K562 (cell line): ENCODE results near the gene ACSF3. TPM values are rescaled to one million over a fixed set of nuclear protein-coding genes. Genes with fewer than 3 reads are reported as not detected.

ENCODE experiments used
- ATAC-seq: fragments of 200-7000 bp; cut with Tn5 transposase; 3 replicates; pipeline ENCODE4 v1.9.1; 2020; ENCODE audit warnings: moderate library complexity
- BruUV-seq: library from RNA; stranded (reverse); fragments of 400-500 nt; replicated peaks from 2 replicates; lab custom pipeline; 2021; lab: Mats Ljungman, UMichigan
- CTCF ChIA-PET: fragments of 300-600 bp; formaldehyde crosslinking; extraction: SDS; loops from one replicate; lab custom pipeline; 2021; ENCODE audit warnings: low intra/inter-chr PET ratio; lab: Yijun Ruan, JAX
- POLR2A ChIA-PET: fragments of 300-600, 350-650 bp; sonication (Branson Sonifier 250); formaldehyde crosslinking; extraction: SDS; loops from one replicate; lab custom pipeline; 2021; ENCODE audit warnings: antibody characterized with exemption, inconsistent platforms; lab: Yijun Ruan, JAX
- DNase-seq, 4 experiments: peaks; one replicate each; pipeline versions ENCODE4 v3.0.0 to v3.0.0-alpha.2; 2011 to 2018; ENCODE audit warnings: low spot score in 3 of 4, mixed read lengths in 3 of 4; ENCODE audit errors: extremely low read depth in 1 of 4
- FAIRE-seq: peaks from 2 replicates; lab custom pipeline; 2011; peaks lifted over from hg19 to GRCh38; lab: Jason Lieb, UNC
- H2AFZ ChIP-seq: 2 replicates; pipeline ENCODE4 v1.6.0; 2011; ENCODE audit warnings: low read depth, low read length, control low read depth, inconsistent platforms
- H3K27ac ChIP-seq: fragments of 200-600 bp; 3 replicates; pipeline ENCODE4 v1.8.0; 2011; ENCODE audit warnings: low read depth, mild to moderate bottlenecking, control low read depth, inconsistent platforms, low read length, moderate library complexity, mixed read lengths; ENCODE audit errors: extremely low read depth
- H3K27me3 ChIP-seq, 2 experiments: fragments of 300-600 bp in 1 of 2; 2 replicates in 1 of 2; 3 replicates in 1 of 2; pipeline versions ENCODE4 v1.6.0 to v1.8.0; 2011; ENCODE audit warnings: inconsistent platforms in 2 of 2, low read length in 2 of 2, mild to moderate bottlenecking in 1 of 2, mixed read lengths in 1 of 2, moderate library complexity in 1 of 2; ENCODE audit not compliant: control insufficient read depth in 2 of 2, insufficient read depth in 2 of 2
- H3K36me3 ChIP-seq: fragments of 300-600 bp; 3 replicates; pipeline ENCODE4 v1.8.0; 2011; ENCODE audit warnings: mild to moderate bottlenecking, low read length, inconsistent platforms; ENCODE audit not compliant: control insufficient read depth, insufficient read depth
- H3K4me1 ChIP-seq, 2 experiments: fragments of 200-600 bp in 1 of 2; replicated peaks in 1 of 2; 2 replicates in 1 of 2; 3 replicates in 1 of 2; pipeline versions ENCODE4 v1.5.1 to v1.8.0; 2011; ENCODE audit warnings: inconsistent platforms in 2 of 2, low read length in 2 of 2, mild to moderate bottlenecking in 1 of 2, mixed read lengths in 1 of 2, moderate library complexity in 1 of 2; ENCODE audit not compliant: control insufficient read depth in 2 of 2, insufficient read depth in 2 of 2
- H3K4me2 ChIP-seq: 2 replicates; pipeline ENCODE4 v1.6.1; 2011; ENCODE audit warnings: low read length, control low read depth, inconsistent platforms, mixed read lengths; ENCODE audit not compliant: insufficient read depth
- H3K4me3 ChIP-seq: fragments of 200-600 bp; sonication (generic), shearing (Covaris generic); 2 replicates; pipeline ENCODE4 v1.5.1; 2016; ENCODE audit warnings: control low read depth, inconsistent platforms
- H3K79me2 ChIP-seq: fragments of 200-600 bp; 3 replicates; pipeline ENCODE4 v1.8.0; 2011; ENCODE audit warnings: low read length, inconsistent platforms; ENCODE audit not compliant: control insufficient read depth, insufficient read depth
- H3K9ac ChIP-seq, 2 experiments: 2 replicates each; pipeline versions ENCODE4 v1.6.0 to v1.6.1; 2011; ENCODE audit warnings: low read depth in 2 of 2, low read length in 2 of 2, control low read depth in 1 of 2, inconsistent platforms in 1 of 2, mild to moderate bottlenecking in 1 of 2, mixed read lengths in 1 of 2; ENCODE audit not compliant: insufficient read depth in 1 of 2
- H3K9me1 ChIP-seq: one replicate; pipeline ENCODE4 v1.6.0; 2011; ENCODE audit warnings: inconsistent platforms, mild to moderate bottlenecking, low read length, moderate library complexity; ENCODE audit not compliant: control insufficient read depth, insufficient read depth
- H3K9me3 ChIP-seq: replicated peaks from 2 replicates; pipeline ENCODE4 v1.5.1; 2011; ENCODE audit warnings: low read depth, low read length, inconsistent platforms; ENCODE audit not compliant: control insufficient read depth, insufficient read depth
- H4K20me1 ChIP-seq: replicated peaks from 2 replicates; pipeline ENCODE4 v1.6.1; 2011; ENCODE audit warnings: low read length, inconsistent platforms, mixed read lengths; ENCODE audit not compliant: control insufficient read depth, insufficient read depth
- ETV1 ChIP-seq: fragments of 450-650 bp; conservative IDR thresholded peaks from 2 replicates; pipeline ENCODE4 v1.6.1; 2016; ENCODE audit warnings: missing genetic modification characterization, control low read depth, low read depth, missing compliant biosample characterization
- MCM3 ChIP-seq: fragments of 450-650 bp; IDR thresholded peaks from 2 replicates; pipeline ENCODE4 v1.6.1; 2016
- NUFIP1 ChIP-seq: fragments of 450-650 bp; IDR thresholded peaks from 2 replicates; pipeline ENCODE4 v1.6.1; 2018; ENCODE audit not compliant: partially characterized antibody
- SPI1 ChIP-seq: IDR thresholded peaks from 2 replicates; pipeline ENCODE4 v1.6.1; 2011; ENCODE audit warnings: low read depth, low read length, control low read depth, borderline replicate concordance
- ZBTB11 ChIP-seq, 3 experiments: fragments of 200-800 bp in 1 of 3; fragments of 250-450 bp in 1 of 3; fragments of 450-650 bp in 1 of 3; sonication (Bioruptor Pico) in 1 of 3; sonication (Bioruptor generic) in 1 of 3; formaldehyde crosslinking in 1 of 3; IDR thresholded peaks; 2 replicates each; pipeline versions ENCODE4 v1.6.1 to v1.8.0; 2016 to 2022; ENCODE audit warnings: mild to moderate bottlenecking in 2 of 3, missing genetic modification characterization in 2 of 3, missing compliant biosample characterization in 1 of 3, moderate library complexity in 1 of 3
- ZNF384 ChIP-seq: IDR thresholded peaks from 2 replicates; pipeline ENCODE4 v1.6.1; 2012; ENCODE audit warnings: low read depth, low read length, improper control_type of control experiment
- WGBS: fragments of 100-300 bp; shearing (Covaris generic); methylation state at CpG from one replicate; pipeline ENCODE4 v1.1.6; 2016; ENCODE audit warnings: low coverage, mixed read lengths; ENCODE audit not compliant: insufficient coverage; ENCODE audit errors: missing lambda C conversion rate; 5-methylcytosine and 5-hydroxymethylcytosine counted together
- in situ Hi-C: fragments of 300-500 bp; cut with MboI; formaldehyde crosslinking; loops from 4 replicates; pipeline ENCODE4 v1.15.0; 2018; ENCODE audit warnings: inconsistent platforms, mixed read lengths
- intact Hi-C: fragments of 100-400 bp; cut with micrococcal nuclease; formaldehyde crosslinking; loops from 2 replicates; pipeline ENCODE4 v1.14.2; 2022
- polyA plus RNA-seq, 8 experiments: library from polyadenylated mRNA; depleted of rRNA in 4 of 8; stranded (reverse) in 5 of 8; unstranded in 3 of 8; fragments of >200 nt; fragmentation: Nextera tagmentation in 2 of 8; fragmentation: Illumina TruSeq in 1 of 8; extraction: Ambion mirVana in 2 of 8; extraction: Trizol in 1 of 8; gene quantifications; 2 replicates each; pipeline versions ENCODE4 v1.2.1 to v1.2.3, GENCODE V29; 2011 to 2014; ENCODE audit warnings: inconsistent platforms in 1 of 8, missing spikeins in 1 of 8
- total RNA-seq, 7 experiments: library from RNA; depleted of rRNA in 6 of 7; stranded (reverse); fragments of >200 nt in 6 of 7; fragmentation: Illumina TruSeq in 2 of 7; extraction: Trizol in 2 of 7; gene quantifications; 2 replicates each; pipeline versions ENCODE4 v1.2.1 to v1.2.3, GENCODE V29; 2011 to 2021; ENCODE audit warnings: low replicate concordance in 1 of 7
- TF ChIP-seq, protein P1 (sequence below): IDR thresholded peaks from 2 replicates; pipeline ENCODE4 v1.6.1; 2011; ENCODE audit warnings: borderline replicate concordance, low read depth, mild to moderate bottlenecking, moderate library complexity, low read length; ENCODE audit not compliant: insufficient read depth, poor library complexity, severe bottlenecking
- TF ChIP-seq, protein P2 (sequence below): fragments of 200-800 bp; sonication (Bioruptor generic); IDR thresholded peaks from 2 replicates; pipeline ENCODE4 v1.6.1; 2016; ENCODE audit warnings: missing genetic modification characterization, missing compliant biosample characterization

The ACSF3 gene
- total and polyA plus RNA-seq, 9 of the 15 experiments (the other 6 are each of a cell fraction or from before 2014, with no cell fraction given) = 0.77 to 32.8 (median 14.7) TPM

DNA sequence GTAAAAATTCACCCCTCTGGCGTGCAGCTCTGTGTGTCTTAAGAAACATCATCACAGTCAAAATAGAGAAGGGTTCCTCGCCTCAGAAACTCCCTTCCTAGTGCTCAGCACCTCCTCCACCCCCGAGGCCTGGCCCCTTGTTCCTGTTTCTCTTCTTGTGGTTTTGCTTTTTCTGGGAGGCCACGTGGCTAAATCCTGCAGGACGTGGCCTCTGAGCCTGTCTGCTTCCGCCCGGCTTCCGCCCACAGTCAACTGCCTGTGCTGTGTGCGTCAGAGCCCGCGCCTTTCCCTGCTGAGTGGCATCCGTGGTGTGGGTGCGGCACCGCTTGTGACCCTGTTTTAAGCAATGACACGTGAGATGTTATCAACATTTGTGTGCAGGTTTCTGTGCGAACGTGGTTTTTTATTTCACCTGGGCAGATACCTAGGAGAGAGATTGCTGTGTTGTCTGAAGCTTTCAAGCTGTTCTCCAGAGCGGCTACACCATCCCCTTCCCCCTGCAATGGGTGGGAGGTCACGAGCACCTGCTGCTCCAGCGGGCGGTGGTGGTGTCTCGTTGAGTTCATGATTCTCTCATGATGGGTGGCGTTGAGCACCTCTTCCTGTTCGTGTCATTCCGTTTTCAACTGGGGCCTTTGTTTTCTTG is 21.7 kb downstream of the ACSF3 start:
- no peak overlapping the region for H2AFZ ChIP-seq
- ATAC-seq (peak; percentile 76), FAIRE-seq (peak; percentile 80), DNase-seq (peak; percentile 49 to 65 (median 58))
- peaks cover 79% of the 10 kb centered on the region; the same call in 2 of the 3 replicates for H3K36me3 ChIP-seq
- H3K4me2 ChIP-seq = peak overlapping the region; percentile 24; the same call in 1 of the 2 replicates
- POLR2A ChIA-PET = interaction anchor here (0.5 to 1.3 kb wide), 6 partner anchors 17 to 1235 kb away, joined by 3 to 5 read pairs (median 3); no protein-coding TSS in a partner anchor
- H3K9ac ChIP-seq = peak overlapping the region; percentile 19 to 20; a peak in 2 of 4 replicates
- H3K79me2 ChIP-seq = no peaks in the 10 kb centered on the region
- no peaks in the 10 kb centered on the region for H3K9me1 ChIP-seq
- CTCF ChIA-PET = no interaction called here
- H3K4me3 ChIP-seq = no peak overlapping the region
- no peaks in the 10 kb centered on the region; the same call in 1 of the 2 replicates for H4K20me1 ChIP-seq
- peaks cover 13 to 42% of the 10 kb centered on the region in 2 experiments; a peak in 4 of 5 replicates for H3K4me1 ChIP-seq
- intact Hi-C loops = no loop called here
- H3K27me3 ChIP-seq = no peaks in the 10 kb centered on the region
- in situ Hi-C loops = no loop called here
- peak overlapping the region; percentile 17; the same call in 2 of the 3 replicates for H3K27ac ChIP-seq
- WGBS = 54% methylated on average over 22 of the region's 25 CpGs
- BruUV-seq = no TSS peak
- H3K9me3 ChIP-seq = no peaks in the 10 kb centered on the region
- TF ChIP-seq, protein P1, sequence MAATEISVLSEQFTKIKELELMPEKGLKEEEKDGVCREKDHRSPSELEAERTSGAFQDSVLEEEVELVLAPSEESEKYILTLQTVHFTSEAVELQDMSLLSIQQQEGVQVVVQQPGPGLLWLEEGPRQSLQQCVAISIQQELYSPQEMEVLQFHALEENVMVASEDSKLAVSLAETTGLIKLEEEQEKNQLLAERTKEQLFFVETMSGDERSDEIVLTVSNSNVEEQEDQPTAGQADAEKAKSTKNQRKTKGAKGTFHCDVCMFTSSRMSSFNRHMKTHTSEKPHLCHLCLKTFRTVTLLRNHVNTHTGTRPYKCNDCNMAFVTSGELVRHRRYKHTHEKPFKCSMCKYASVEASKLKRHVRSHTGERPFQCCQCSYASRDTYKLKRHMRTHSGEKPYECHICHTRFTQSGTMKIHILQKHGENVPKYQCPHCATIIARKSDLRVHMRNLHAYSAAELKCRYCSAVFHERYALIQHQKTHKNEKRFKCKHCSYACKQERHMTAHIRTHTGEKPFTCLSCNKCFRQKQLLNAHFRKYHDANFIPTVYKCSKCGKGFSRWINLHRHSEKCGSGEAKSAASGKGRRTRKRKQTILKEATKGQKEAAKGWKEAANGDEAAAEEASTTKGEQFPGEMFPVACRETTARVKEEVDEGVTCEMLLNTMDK = no peak
- TF ChIP-seq MCM3 = no peak
- TF ChIP-seq, protein P2, sequence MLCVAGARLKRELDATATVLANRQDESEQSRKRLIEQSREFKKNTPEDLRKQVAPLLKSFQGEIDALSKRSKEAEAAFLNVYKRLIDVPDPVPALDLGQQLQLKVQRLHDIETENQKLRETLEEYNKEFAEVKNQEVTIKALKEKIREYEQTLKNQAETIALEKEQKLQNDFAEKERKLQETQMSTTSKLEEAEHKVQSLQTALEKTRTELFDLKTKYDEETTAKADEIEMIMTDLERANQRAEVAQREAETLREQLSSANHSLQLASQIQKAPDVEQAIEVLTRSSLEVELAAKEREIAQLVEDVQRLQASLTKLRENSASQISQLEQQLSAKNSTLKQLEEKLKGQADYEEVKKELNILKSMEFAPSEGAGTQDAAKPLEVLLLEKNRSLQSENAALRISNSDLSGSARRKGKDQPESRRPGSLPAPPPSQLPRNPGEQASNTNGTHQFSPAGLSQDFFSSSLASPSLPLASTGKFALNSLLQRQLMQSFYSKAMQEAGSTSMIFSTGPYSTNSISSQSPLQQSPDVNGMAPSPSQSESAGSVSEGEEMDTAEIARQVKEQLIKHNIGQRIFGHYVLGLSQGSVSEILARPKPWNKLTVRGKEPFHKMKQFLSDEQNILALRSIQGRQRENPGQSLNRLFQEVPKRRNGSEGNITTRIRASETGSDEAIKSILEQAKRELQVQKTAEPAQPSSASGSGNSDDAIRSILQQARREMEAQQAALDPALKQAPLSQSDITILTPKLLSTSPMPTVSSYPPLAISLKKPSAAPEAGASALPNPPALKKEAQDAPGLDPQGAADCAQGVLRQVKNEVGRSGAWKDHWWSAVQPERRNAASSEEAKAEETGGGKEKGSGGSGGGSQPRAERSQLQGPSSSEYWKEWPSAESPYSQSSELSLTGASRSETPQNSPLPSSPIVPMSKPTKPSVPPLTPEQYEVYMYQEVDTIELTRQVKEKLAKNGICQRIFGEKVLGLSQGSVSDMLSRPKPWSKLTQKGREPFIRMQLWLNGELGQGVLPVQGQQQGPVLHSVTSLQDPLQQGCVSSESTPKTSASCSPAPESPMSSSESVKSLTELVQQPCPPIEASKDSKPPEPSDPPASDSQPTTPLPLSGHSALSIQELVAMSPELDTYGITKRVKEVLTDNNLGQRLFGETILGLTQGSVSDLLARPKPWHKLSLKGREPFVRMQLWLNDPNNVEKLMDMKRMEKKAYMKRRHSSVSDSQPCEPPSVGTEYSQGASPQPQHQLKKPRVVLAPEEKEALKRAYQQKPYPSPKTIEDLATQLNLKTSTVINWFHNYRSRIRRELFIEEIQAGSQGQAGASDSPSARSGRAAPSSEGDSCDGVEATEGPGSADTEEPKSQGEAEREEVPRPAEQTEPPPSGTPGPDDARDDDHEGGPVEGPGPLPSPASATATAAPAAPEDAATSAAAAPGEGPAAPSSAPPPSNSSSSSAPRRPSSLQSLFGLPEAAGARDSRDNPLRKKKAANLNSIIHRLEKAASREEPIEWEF (CRISPR knock-in tag) = no peak
- TF ChIP-seq ETV1 (tag) = 0 out of 2 replicates have a peak, but pooled peaks have one; percentile 30
- TF ChIP-seq NUFIP1 = no peak
- no peak for TF ChIP-seq ZNF384
- peak; percentile 44 for TF ChIP-seq SPI1
- TF ChIP-seq ZBTB11 (CRISPR knock-in tag; IDR thresholded peaks at IDR 0.05) = peak in 1 of 3 experiments; percentile 84; a peak in 2 of 6 replicates
